GM04503 (cell line): ENCODE results near the gene TANC1.

ENCODE experiments used
- DNase-seq: peaks from one replicate; pipeline ENCODE4 v3.0.0-alpha.2; 2012; ENCODE audit warnings: low read depth

The TANC1 gene

GRCh38 chr2:159267921-159268320, 299.5 kb downstream of the TANC1 start:
- DNase-seq = no peak

- DNase-seq = no peak
These were observed 302.4 kb downstream of the TANC1 start for GRCh38 chr2:159270744-159271379.

- DNase-seq = no peak
These were observed 303.7 kb downstream of the TANC1 start for GRCh38 chr2:159272156-159272555.

- DNase-seq = no peak
These were observed 306.7 kb downstream of the TANC1 start for GRCh38 chr2:159275111-159275510.

GRCh38 chr2:159279700-159280099, 311.3 kb downstream of the TANC1 start:
- DNase-seq = no peak

- no peak for DNase-seq
These were observed 312.6 kb downstream of the TANC1 start for GRCh38 chr2:159281002-159281401.
